GM12878 (cell line): Measurements from ENCODE around the gene FHOD3. TPM values are rescaled to one million over a fixed set of nuclear protein-coding genes. Genes with fewer than 3 reads are reported as not detected.

Experiments used
- ATAC-seq: fragments of 200-7000 bp; cut with Tn5 transposase; 3 replicates; pipeline ENCODE4 v1.9.1; 2020; ENCODE audit warnings: mild to moderate bottlenecking, moderate library complexity
- BruUV-seq: library from RNA; stranded (reverse); fragments of 400-500 nt; replicated peaks from 2 replicates; lab custom pipeline; 2021; lab: Mats Ljungman, UMichigan
- CTCF ChIA-PET: fragments of 300-600 bp; sonication (Branson Sonifier 250); formaldehyde crosslinking; extraction: SDS; loops from one replicate; lab custom pipeline; 2021; ENCODE audit warnings: inconsistent platforms; lab: Yijun Ruan, JAX
- POLR2A ChIA-PET: fragments of 350-600 bp; formaldehyde crosslinking; extraction: SDS; loops from one replicate; lab custom pipeline; 2021; ENCODE audit warnings: inconsistent platforms; lab: Charles Lee
- RAD21 ChIA-PET: fragments of 300-600 bp; sonication (Branson Sonifier 250); formaldehyde crosslinking; loops from one replicate; lab custom pipeline; 2023; ENCODE audit warnings: antibody characterized with exemption; ENCODE audit not compliant: unreplicated experiment; lab: Charles Lee
- SMC1A ChIA-PET: fragments of 300-600 bp; sonication (Branson Sonifier 250); formaldehyde crosslinking; loops from one replicate; lab custom pipeline; 2023; ENCODE audit not compliant: unreplicated experiment, uncharacterized antibody; lab: Charles Lee
- DNase-seq: peaks from one replicate; pipeline ENCODE4 v3.0.0-alpha.2; 2011; ENCODE audit warnings: low read depth, low spot score
- FAIRE-seq: peaks from 3 replicates; lab custom pipeline; 2011; peaks lifted over from hg19 to GRCh38; lab: Jason Lieb, UNC
- H2AFZ ChIP-seq: 2 replicates; pipeline ENCODE4 v1.6.0; 2011; ENCODE audit warnings: low read depth, low read length, control low read depth; ENCODE audit not compliant: control insufficient read depth
- H3K27ac ChIP-seq: 2 replicates; pipeline ENCODE4 v1.5.1; 2011; ENCODE audit warnings: control low read depth; ENCODE audit not compliant: control insufficient read depth, insufficient read depth
- H3K27me3 ChIP-seq, 2 experiments: replicated peaks in 1 of 2; 2 replicates each; pipeline versions ENCODE4 v1.6.0 to v1.6.1; 2011; ENCODE audit warnings: low read length in 1 of 2; ENCODE audit not compliant: control insufficient read depth in 2 of 2, insufficient read depth in 2 of 2
- H3K36me3 ChIP-seq, 2 experiments: 2 replicates each; pipeline ENCODE4 v1.5.1; 2011; ENCODE audit warnings: low read length in 1 of 2; ENCODE audit not compliant: control insufficient read depth in 2 of 2, insufficient read depth in 2 of 2
- H3K4me1 ChIP-seq: 2 replicates; pipeline ENCODE4 v1.6.1; 2011; ENCODE audit warnings: mild to moderate bottlenecking, low read length, moderate library complexity, mixed read lengths; ENCODE audit not compliant: control insufficient read depth, insufficient read depth
- H3K4me2 ChIP-seq: 2 replicates; pipeline ENCODE4 v1.6.0; 2011; ENCODE audit warnings: control low read depth; ENCODE audit not compliant: control insufficient read depth, insufficient read depth
- H3K4me3 ChIP-seq: fragments of 200-600 bp; sonication (generic); 2 replicates; pipeline ENCODE4 v1.5.1; 2016
- H3K79me2 ChIP-seq: 2 replicates; pipeline ENCODE4 v1.6.0; 2011; ENCODE audit warnings: low read length; ENCODE audit not compliant: control insufficient read depth, insufficient read depth
- H3K9ac ChIP-seq: 2 replicates; pipeline ENCODE4 v1.8.0; 2011; ENCODE audit warnings: low read length, control low read depth, mixed read lengths; ENCODE audit not compliant: control insufficient read depth, insufficient read depth
- H3K9me3 ChIP-seq: replicated peaks from 3 replicates; pipeline ENCODE4 v1.5.1; 2011; ENCODE audit warnings: mild to moderate bottlenecking, low read length; ENCODE audit not compliant: control insufficient read depth, insufficient read depth
- H4K20me1 ChIP-seq: 2 replicates; pipeline ENCODE4 v1.6.0; 2011; ENCODE audit not compliant: control insufficient read depth, insufficient read depth
- ASH2L ChIP-seq: fragments of 300-600, 200-600 bp; sonication (generic); IDR thresholded peaks from 2 replicates; pipeline ENCODE4 v1.6.1; 2017; ENCODE audit warnings: low read depth, mild to moderate bottlenecking, borderline replicate concordance
- ATF7 ChIP-seq: fragments of 450-650 bp; IDR thresholded peaks from 2 replicates; pipeline ENCODE4 v1.6.1; 2016; ENCODE audit warnings: low read depth, mild to moderate bottlenecking
- BCL3 ChIP-seq: IDR thresholded peaks from 2 replicates; pipeline ENCODE4 v1.6.1; 2011; ENCODE audit warnings: borderline replicate concordance, low read depth, mild to moderate bottlenecking, moderate library complexity, low read length; ENCODE audit not compliant: insufficient read depth, poor library complexity, severe bottlenecking
- HSF1 ChIP-seq: fragments of 150-350 bp; IDR thresholded peaks from 2 replicates; pipeline ENCODE4 v1.6.1; 2014; ENCODE audit warnings: mild to moderate bottlenecking, low read depth, low read length
- IRF4 ChIP-seq: IDR thresholded peaks from 2 replicates; pipeline ENCODE4 v1.6.1; 2011; ENCODE audit warnings: low read depth, low read length
- KDM1A ChIP-seq: fragments of 200-600 bp; sonication (generic); IDR thresholded peaks from 2 replicates; pipeline ENCODE4 v1.6.1; 2016; ENCODE audit warnings: borderline replicate concordance
- KLF5 ChIP-seq: fragments of 450-650 bp; IDR thresholded peaks from 2 replicates; pipeline ENCODE4 v1.6.1; 2014; ENCODE audit warnings: mild to moderate bottlenecking; ENCODE audit not compliant: partially characterized antibody
- MAX ChIP-seq: IDR thresholded peaks from 2 replicates; pipeline ENCODE4 v1.6.1; 2012; ENCODE audit warnings: low read depth, low read length, improper control_type of control experiment
- MLLT1 ChIP-seq: fragments of 450-650 bp; IDR thresholded peaks from 2 replicates; pipeline ENCODE4 v1.6.1; 2016; ENCODE audit warnings: mild to moderate bottlenecking
- NFYA ChIP-seq: IDR thresholded peaks from 2 replicates; pipeline ENCODE4 v1.6.1; 2011; ENCODE audit warnings: low read depth, mild to moderate bottlenecking, low read length, improper control_type of control experiment, borderline replicate concordance
- RBBP5 ChIP-seq: fragments of 200-600 bp; sonication (generic); conservative IDR thresholded peaks from 2 replicates; pipeline ENCODE4 v1.6.1; 2016
- YY1 ChIP-seq: IDR thresholded peaks from 2 replicates; pipeline ENCODE4 v1.6.1; 2011; ENCODE audit warnings: low read depth, mild to moderate bottlenecking, low read length
- ZNF592 ChIP-seq: fragments of 450-650 bp; IDR thresholded peaks from 2 replicates; pipeline ENCODE4 v1.6.1; 2017; ENCODE audit warnings: mild to moderate bottlenecking, moderate library complexity
- WGBS: methylation state at CpG from one replicate; pipeline ENCODE4 v1.1.6; 2016; ENCODE audit warnings: low lambda C conversion rate; ENCODE audit not compliant: insufficient replicate concordance, insufficient coverage; ENCODE audit errors: missing lambda C conversion rate; 5-methylcytosine and 5-hydroxymethylcytosine counted together
- in situ Hi-C: fragments of 300-500 bp; cut with MboI; formaldehyde crosslinking; loops from 9 replicates; pipeline ENCODE4 v1.14.3; 2018; ENCODE audit warnings: mixed read lengths
- intact Hi-C: fragments of 100-400 bp; cut with micrococcal nuclease; formaldehyde crosslinking; loops from one replicate; pipeline ENCODE4 v1.14.2; 2022; ENCODE audit not compliant: unreplicated experiment
- polyA plus RNA-seq, 11 experiments: library from polyadenylated mRNA; depleted of rRNA in 4 of 11; unstranded in 6 of 11; stranded (reverse) in 5 of 11; fragments of >200 nt; fragmentation: Nextera tagmentation in 4 of 11; fragmentation: Illumina TruSeq in 1 of 11; extraction: Ambion mirVana in 4 of 11; extraction: Trizol in 1 of 11; gene quantifications; 1 replicate in 1 of 11; 2 replicates in 10 of 11; pipeline versions ENCODE4 v1.2.1 to v1.2.3, GENCODE V29; 2011 to 2016; ENCODE audit warnings: inconsistent platforms in 2 of 11, missing spikeins in 2 of 11, low read depth in 1 of 11
- total RNA-seq, 4 experiments: library from RNA; depleted of rRNA in 3 of 4; stranded (reverse); fragments of >200 nt in 3 of 4; fragmentation: Illumina TruSeq in 1 of 4; extraction: Trizol in 1 of 4; gene quantifications; 2 replicates each; pipeline versions ENCODE4 v1.2.1 to v1.2.3, GENCODE V29; 2013 to 2021

FHOD3 gene
- total and polyA plus RNA-seq, 10 of the 15 experiments (the other 5 are each of a cell fraction or from before 2014, with no cell fraction given) = 0.77 to 26.7 (median 10.4) TPM

- no peak for TF ChIP-seq KLF5
- TF ChIP-seq RBBP5 = no peak
These were observed 217.3 kb downstream of the FHOD3 start (continued) for GRCh38 chr18:36514778-36515177.

GRCh38 chr18:36516258-36516657 is 218.7 kb downstream of the FHOD3 start:
- DNase-seq (no peak), FAIRE-seq (no peak), ATAC-seq (no peak)
- WGBS = 26% methylated on average over 8 of the region's 8 CpGs
- no TSS peak for BruUV-seq
- Histone ChIP-seq H3K27me3 (no peaks in the 10 kb centered on the region), H3K9ac (no peak overlapping the region), H3K4me3 (no peak overlapping the region), H4K20me1 (no peaks in the 10 kb centered on the region), H3K9me3 (no peaks in the 10 kb centered on the region), H3K79me2 (no peaks in the 10 kb centered on the region), H3K27ac (no peak overlapping the region), H2AFZ (no peak overlapping the region), H3K4me2 (no peak overlapping the region), H3K36me3 (no peaks in the 10 kb centered on the region), H3K4me1 (peaks cover 4% of the 10 kb centered on the region; the same call in 1 of the 2 replicates)
- ChIA-PET SMC1A (interaction anchor here (0.6 to 2.9 kb wide), 6 partner anchors 8 to 74 kb away, joined by 3 to 11 read pairs (median 5); no protein-coding TSS in a partner anchor), CTCF (interaction anchor here (1.3 to 1.8 kb wide), 3 partner anchors 9 to 15 kb away, joined by 3 to 5 read pairs (median 4); no protein-coding TSS in a partner anchor), POLR2A (interaction anchor here (0.6 kb wide), 1 partner anchor 82 kb away, joined by 3 read pairs; no protein-coding TSS in a partner anchor), RAD21 (interaction anchor here (0.7 to 1.4 kb wide), 7 partner anchors 11 to 97 kb away, joined by 3 to 5 read pairs (median 3); no protein-coding TSS in a partner anchor)
- in situ Hi-C loops = no loop called here
- intact Hi-C loops = no loop called here
- no peak for TF ChIP-seq BCL3
- no peak for TF ChIP-seq YY1
- no peak for TF ChIP-seq HSF1
- TF ChIP-seq ZNF592 = no peak
- no peak for TF ChIP-seq IRF4
- TF ChIP-seq MAX = no peak
- TF ChIP-seq ATF7 = no peak
- TF ChIP-seq NFYA = no peak
- no peak for TF ChIP-seq ASH2L
- no peak for TF ChIP-seq KDM1A
- TF ChIP-seq MLLT1 = no peak
